Activated T-helper 1 cell treated with anti-CD3 and anti-CD28 coated beads, Interleukin-12 subunit alpha, Interleukin-12 subunit beta, Interleukin-2, Interleukin-4 antibody, amounts not matched to agents 30 ng/mL and 10 ng/mL and 1 ng/mL, durations not matched to agents 14 hours and 24 hours and 36 hours (primary cell): Measurements from ENCODE around the gene SLC22A5. TPM values are rescaled to one million over a fixed set of nuclear protein-coding genes. Genes with fewer than 3 reads are reported as not detected.
"Not testable (repeated sequence)": the region's sequence is repeated elsewhere in the genome, so short reads cannot be mapped to it uniquely, and the experiment has no call there.

Experiments used
- DNase-seq: peaks from one replicate; pipeline ENCODE4 v3.0.0; 2021; ENCODE audit warnings: low spot score
- H3K27ac Mint-ChIP-seq: one replicate; pipeline ENCODE4 v1.8.0; 2021; ENCODE audit warnings: mild to moderate bottlenecking, mixed read lengths
- H3K27me3 Mint-ChIP-seq: one replicate; pipeline ENCODE4 v1.8.0; 2022; ENCODE audit warnings: mild to moderate bottlenecking, moderate library complexity, mixed read lengths; ENCODE audit not compliant: insufficient read depth
- H3K36me3 Mint-ChIP-seq: one replicate; pipeline ENCODE4 v1.8.0; 2021; ENCODE audit warnings: low read depth, mixed read lengths
- H3K4me1 Mint-ChIP-seq: one replicate; pipeline ENCODE4 v1.8.0; 2021; ENCODE audit warnings: low read depth, mixed read lengths
- H3K4me3 Mint-ChIP-seq: one replicate; pipeline ENCODE4 v1.8.0; 2021; ENCODE audit warnings: mild to moderate bottlenecking, moderate library complexity, mixed read lengths
- H3K9me3 Mint-ChIP-seq: one replicate; pipeline ENCODE4 v1.8.0; 2021; ENCODE audit warnings: mixed read lengths
- intact Hi-C: fragments of 100-400 bp; cut with micrococcal nuclease; formaldehyde crosslinking; loops from one replicate; pipeline ENCODE4 v1.15.1; 2024
- total RNA-seq: library from RNA; stranded (reverse); gene quantifications from 2 replicates; pipeline ENCODE4 v1.2.3, GENCODE V29; 2022

The SLC22A5 gene
- total RNA-seq, 1 donor from 2014 or later, result 6.2 TPM

DNA sequence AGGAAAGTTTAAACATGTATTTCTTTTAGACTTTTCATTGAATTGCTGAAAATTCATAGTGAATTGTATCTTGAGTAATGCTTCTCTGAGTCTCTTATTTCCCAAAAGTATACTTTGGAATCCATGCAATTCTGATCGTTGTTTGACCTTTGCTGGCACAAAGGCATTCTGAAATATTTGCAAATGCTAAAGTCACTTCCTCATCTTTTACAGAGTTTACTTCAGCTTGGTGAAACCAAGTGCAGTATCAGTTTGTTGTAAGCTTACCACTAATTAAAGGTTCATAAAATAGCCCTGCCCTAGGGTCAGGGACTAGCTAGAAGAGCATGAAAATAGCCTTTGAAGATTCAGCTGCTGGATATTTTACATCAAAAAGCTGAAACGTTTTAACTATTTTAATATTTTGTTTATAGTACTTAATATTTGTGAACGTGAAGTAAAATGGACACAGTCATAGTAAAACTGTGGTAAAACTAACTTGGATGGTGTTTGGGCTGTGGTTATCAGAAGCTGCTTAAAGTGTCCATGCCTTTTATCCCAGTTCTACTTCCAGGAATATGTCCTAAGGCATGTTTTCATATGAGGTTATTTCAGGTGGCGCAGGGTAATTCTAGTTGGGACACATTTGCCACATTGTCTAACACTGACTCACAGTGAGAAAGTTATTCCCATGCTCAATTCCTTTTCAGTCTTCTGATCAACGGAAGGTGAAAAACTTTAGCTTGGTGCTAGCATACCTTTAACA, 45.3 kb downstream of the SLC22A5 start:
- no peak for DNase-seq
- intact Hi-C loops, result loop anchor here (5.0 kb wide), 1 partner anchor 222 kb away; no protein-coding TSS in a partner anchor
- H3K4me3 Mint-ChIP-seq, result peak overlapping the region; percentile 67
- H3K27me3 Mint-ChIP-seq, result no peaks in the 10 kb centered on the region
- peaks cover 37% of the 10 kb centered on the region for H3K36me3 Mint-ChIP-seq
- no peaks in the 10 kb centered on the region for H3K9me3 Mint-ChIP-seq
- H3K4me1 Mint-ChIP-seq, result peaks cover 90% of the 10 kb centered on the region
- peak overlapping the region; percentile 32 for H3K27ac Mint-ChIP-seq

GRCh38 chr5:132415516-132415915, 46.0 kb downstream of the SLC22A5 start:
- H3K4me3 Mint-ChIP-seq, H3K27ac Mint-ChIP-seq, DNase-seq, H3K9me3 Mint-ChIP-seq, H3K27me3 Mint-ChIP-seq, intact Hi-C loops: not testable (repeated sequence)
- peaks cover 44% of the 10 kb centered on the region for H3K36me3 Mint-ChIP-seq
- peaks cover 93% of the 10 kb centered on the region for H3K4me1 Mint-ChIP-seq

DNA sequence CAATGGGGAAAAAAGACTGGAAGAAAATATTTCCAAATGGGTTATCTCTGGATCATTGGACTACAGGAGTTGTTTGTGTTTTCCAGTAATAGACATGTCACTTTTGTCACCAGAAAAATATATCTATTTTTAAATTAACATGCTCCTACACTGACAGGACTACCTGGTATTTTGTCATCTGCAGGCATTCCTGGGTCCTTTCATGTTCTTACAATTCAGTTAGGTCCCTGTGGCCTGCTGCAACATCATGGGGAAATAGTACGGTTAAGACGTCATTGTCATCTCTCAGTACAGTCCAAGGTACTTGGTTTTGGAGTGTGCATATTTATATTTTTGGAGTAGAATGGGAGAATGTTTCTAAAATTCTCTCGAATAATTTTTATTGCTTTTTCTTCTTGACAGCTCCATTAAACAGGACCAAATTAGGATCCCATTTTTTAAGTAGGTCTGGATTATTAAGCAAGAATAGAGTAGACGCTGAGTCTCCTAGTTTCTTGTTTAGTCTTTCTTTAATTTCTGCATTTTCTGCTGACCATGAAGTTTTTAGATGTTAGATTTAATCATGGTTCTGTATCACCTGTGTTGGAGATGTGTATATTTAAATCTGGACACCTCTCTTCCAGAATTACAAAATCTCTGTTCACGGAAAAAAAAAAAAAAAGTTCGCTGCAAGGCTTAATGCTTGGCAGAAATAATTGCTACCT, 46.9 kb downstream of the SLC22A5 start:
- Mint-ChIP-seq H3K9me3 (no peaks in the 10 kb centered on the region), H3K36me3 (peaks cover 45% of the 10 kb centered on the region), H3K4me3 (no peak overlapping the region), H3K27ac (no peak overlapping the region), H3K27me3 (no peaks in the 10 kb centered on the region), H3K4me1 (peaks cover 99% of the 10 kb centered on the region)
- no peak for DNase-seq
- intact Hi-C loops, result no loop called here

DNA sequence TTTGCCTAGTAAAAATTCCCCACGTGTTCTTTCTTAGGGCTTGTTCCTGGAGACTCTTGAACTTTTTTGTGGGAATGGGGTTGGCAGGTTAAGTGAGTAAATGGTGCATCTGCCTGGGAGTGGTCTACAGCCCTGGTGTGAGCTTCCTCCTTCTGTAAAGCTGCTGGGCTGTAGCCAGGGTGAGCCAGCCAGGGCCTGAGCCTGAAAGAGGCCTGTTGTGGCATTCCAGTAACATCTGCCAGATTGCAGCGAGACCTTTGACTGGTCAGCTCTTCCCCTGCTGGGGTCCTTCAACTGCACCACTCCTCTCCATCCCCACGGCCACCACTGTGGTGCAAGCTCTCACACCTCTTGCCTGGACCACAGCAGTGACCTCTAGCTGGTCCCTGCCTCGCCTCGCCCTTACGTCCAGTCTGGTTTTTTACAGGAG, 47.5 kb downstream of the SLC22A5 start:
- peak overlapping the region; percentile 35 for H3K27ac Mint-ChIP-seq
- no peaks in the 10 kb centered on the region for H3K9me3 Mint-ChIP-seq
- DNase-seq, result no peak
- intact Hi-C loops, result no loop called here
- peaks cover 44% of the 10 kb centered on the region for H3K36me3 Mint-ChIP-seq
- H3K4me1 Mint-ChIP-seq, result peaks cover 96% of the 10 kb centered on the region
- no peak overlapping the region for H3K4me3 Mint-ChIP-seq
- no peaks in the 10 kb centered on the region for H3K27me3 Mint-ChIP-seq

DNA sequence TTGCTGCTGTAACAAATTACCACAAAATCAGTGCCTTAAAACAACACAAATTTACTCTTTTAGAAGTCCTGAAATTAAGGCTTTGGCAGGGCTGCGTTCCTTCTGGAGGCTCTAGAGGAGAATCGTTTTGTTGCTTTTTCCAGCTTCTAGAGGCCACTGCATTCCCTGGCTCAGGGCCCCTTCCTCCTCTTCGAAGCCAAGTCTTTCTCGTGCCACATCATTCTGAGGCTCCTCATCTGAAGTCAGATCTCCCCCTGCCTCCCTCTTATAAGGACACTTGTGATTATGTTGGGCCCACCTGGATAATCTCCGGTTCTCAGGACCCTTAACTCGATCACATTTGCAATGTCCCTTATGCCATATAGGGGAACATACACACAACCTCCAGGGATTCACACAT, 48.0 kb downstream of the SLC22A5 start:
- peak overlapping the region; percentile 35 for H3K27ac Mint-ChIP-seq
- intact Hi-C loops, result no loop called here
- peaks cover 95% of the 10 kb centered on the region for H3K4me1 Mint-ChIP-seq
- H3K27me3 Mint-ChIP-seq, result no peaks in the 10 kb centered on the region
- no peaks in the 10 kb centered on the region for H3K9me3 Mint-ChIP-seq
- peaks cover 46% of the 10 kb centered on the region for H3K36me3 Mint-ChIP-seq
- no peak for DNase-seq
- H3K4me3 Mint-ChIP-seq, result no peak overlapping the region

- H3K36me3 Mint-ChIP-seq, result peaks cover 46% of the 10 kb centered on the region
- no peaks in the 10 kb centered on the region for H3K27me3 Mint-ChIP-seq
- peaks cover 95% of the 10 kb centered on the region for H3K4me1 Mint-ChIP-seq
- H3K27ac Mint-ChIP-seq, result peak overlapping the region; percentile 30
- no peak for DNase-seq
- intact Hi-C loops, result no loop called here
- H3K4me3 Mint-ChIP-seq, result no peak overlapping the region
- no peaks in the 10 kb centered on the region for H3K9me3 Mint-ChIP-seq
These were observed 48.5 kb downstream of the SLC22A5 start for GRCh38 chr5:132417889-132418485.

GRCh38 chr5:132418881-132419280, 49.4 kb downstream of the SLC22A5 start:
- Mint-ChIP-seq H3K27ac (peak overlapping the region; percentile 95), H3K36me3 (peaks cover 43% of the 10 kb centered on the region), H3K9me3 (no peaks in the 10 kb centered on the region), H3K4me3 (peak overlapping the region; percentile 17), H3K27me3 (no peaks in the 10 kb centered on the region), H3K4me1 (peaks cover 95% of the 10 kb centered on the region)
- DNase-seq, result no peak
- intact Hi-C loops, result loop anchor here (1.0 kb wide), 4 partner anchors 9 to 82 kb away; no protein-coding TSS in a partner anchor

- peak; percentile 51 for DNase-seq
- H3K27ac Mint-ChIP-seq, result peak overlapping the region; percentile 95
- peak overlapping the region; percentile 80 for H3K4me3 Mint-ChIP-seq
- intact Hi-C loops, result loop anchor here (1.0 kb wide), 5 partner anchors 9 to 82 kb away; no protein-coding TSS in a partner anchor
- H3K36me3 Mint-ChIP-seq, result peaks cover 38% of the 10 kb centered on the region
- H3K4me1 Mint-ChIP-seq, result peaks cover 95% of the 10 kb centered on the region
- no peaks in the 10 kb centered on the region for H3K9me3 Mint-ChIP-seq
- no peaks in the 10 kb centered on the region for H3K27me3 Mint-ChIP-seq
These were observed 50.3 kb downstream of the SLC22A5 start for GRCh38 chr5:132419502-132420468.

DNA sequence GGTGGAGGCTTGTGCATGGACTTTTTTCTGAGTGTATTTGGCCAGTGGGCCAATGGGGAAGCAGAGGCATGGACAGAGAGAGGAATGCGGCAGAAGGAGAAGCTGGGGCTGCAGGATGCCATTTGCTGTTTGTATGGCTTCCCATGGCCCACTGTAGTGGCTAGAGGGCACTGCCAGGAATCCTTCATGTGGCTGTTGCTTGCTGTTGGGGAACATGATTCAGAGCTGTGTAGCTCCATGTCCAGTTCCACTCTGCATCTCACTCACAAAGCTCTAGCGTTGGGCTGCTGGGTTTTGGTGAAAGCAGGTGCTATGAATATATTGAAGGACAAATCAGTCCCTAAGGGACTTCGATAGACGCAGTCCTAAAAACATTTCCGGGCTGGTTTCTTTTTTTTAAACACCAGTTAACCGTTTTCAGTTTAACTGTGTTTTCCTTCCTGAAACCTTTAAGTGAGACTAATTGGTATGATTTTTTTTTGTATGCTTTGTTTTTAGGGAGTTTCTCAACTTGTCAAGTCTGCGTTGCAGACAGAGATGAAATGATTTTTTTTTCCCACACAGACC, 51.3 kb downstream of the SLC22A5 start:
- Mint-ChIP-seq H3K4me3 (peak overlapping the region; percentile 80), H3K4me1 (peaks cover 95% of the 10 kb centered on the region)
- DNase-seq, result peak; percentile 12

GRCh38 chr5:132421462-132421861, 52.0 kb downstream of the SLC22A5 start:
- no peaks in the 10 kb centered on the region for H3K27me3 Mint-ChIP-seq
- peak overlapping the region; percentile 95 for H3K27ac Mint-ChIP-seq
- no peaks in the 10 kb centered on the region for H3K9me3 Mint-ChIP-seq
- intact Hi-C loops, result no loop called here
- H3K4me3 Mint-ChIP-seq, result peak overlapping the region; percentile 80
- H3K36me3 Mint-ChIP-seq, result peaks cover 38% of the 10 kb centered on the region
- H3K4me1 Mint-ChIP-seq, result peaks cover 97% of the 10 kb centered on the region
- DNase-seq, result no peak

More for the DNA sequence above, 51.3 kb downstream of the SLC22A5 start:
- Mint-ChIP-seq H3K27me3 (no peaks in the 10 kb centered on the region), H3K36me3 (peaks cover 38% of the 10 kb centered on the region), H3K9me3 (no peaks in the 10 kb centered on the region), H3K27ac (peak overlapping the region; percentile 95)
- intact Hi-C loops, result loop anchor here (1.0 kb wide), 1 partner anchor 8 kb away; no protein-coding TSS in a partner anchor

DNA sequence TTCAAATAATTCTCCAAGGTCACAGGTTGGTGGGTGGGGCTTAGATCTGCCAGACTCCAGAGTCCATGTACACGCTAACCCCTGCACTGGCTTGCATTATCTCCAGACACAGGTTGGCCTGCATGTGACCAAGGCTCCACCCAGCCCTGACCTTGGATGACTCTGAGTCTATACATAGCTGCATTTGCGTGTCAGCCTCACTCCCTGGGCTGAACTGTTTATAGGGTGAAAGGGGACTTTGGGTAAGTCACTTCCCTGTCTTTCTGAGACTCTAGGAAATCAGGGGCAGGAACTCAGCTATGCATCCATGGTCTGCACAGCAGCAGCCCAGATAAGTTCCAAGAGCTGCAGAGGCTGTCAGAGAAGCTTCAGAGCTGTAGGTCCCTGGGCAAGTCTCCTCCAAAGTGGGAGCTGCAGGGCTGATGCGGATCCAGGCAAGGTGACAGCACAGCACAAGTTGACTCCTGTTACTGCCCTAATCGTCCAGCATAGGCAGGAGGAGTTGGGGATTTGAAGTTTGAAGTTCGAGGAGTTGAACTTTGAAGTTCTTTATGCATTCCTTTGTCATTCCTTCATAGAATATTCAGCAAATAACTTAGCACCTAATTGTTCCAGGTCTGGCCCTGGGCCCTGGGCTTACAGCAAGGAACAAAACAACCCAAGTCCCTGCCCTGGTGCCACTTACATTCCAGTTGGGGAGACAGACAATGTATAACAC, 53.4 kb downstream of the SLC22A5 start:
- Mint-ChIP-seq H3K4me1 (peaks cover 97% of the 10 kb centered on the region), H3K36me3 (peaks cover 35% of the 10 kb centered on the region), H3K27ac (peak overlapping the region; percentile 77), H3K27me3 (no peaks in the 10 kb centered on the region), H3K4me3 (peak overlapping the region; percentile 71), H3K9me3 (no peaks in the 10 kb centered on the region)
- intact Hi-C loops, result no loop called here
- no peak for DNase-seq
